HepG2 (cell line): ENCODE measurements around the gene NLRP2B. TPM values are rescaled to one million over a fixed set of nuclear protein-coding genes. Genes with fewer than 3 reads are reported as not detected.

Experiments
- CSRNP2 ChIP-seq: sonication (generic); formaldehyde crosslinking; conservative IDR thresholded peaks from 2 replicates; pipeline ENCODE4 v1.8.0; 2022; ENCODE audit warnings: low read depth, missing genetic modification reagents
- JDP2 ChIP-seq: sonication (generic); formaldehyde crosslinking; IDR thresholded peaks from 2 replicates; pipeline ENCODE4 v1.8.1; 2022; ENCODE audit warnings: missing genetic modification reagents, borderline replicate concordance
- MLLT10 ChIP-seq: sonication (generic); formaldehyde crosslinking; IDR thresholded peaks from 2 replicates; pipeline ENCODE4 v1.4.0; 2020; ENCODE audit warnings: missing genetic modification reagents
- MXD4 ChIP-seq: IDR thresholded peaks from 2 replicates; pipeline ENCODE4 v1.6.1; 2016; ENCODE audit warnings: mild to moderate bottlenecking, missing biosample characterization, missing genetic modification reagents
- NR1H2 ChIP-seq: sonication (generic); formaldehyde crosslinking; IDR thresholded peaks from 2 replicates; pipeline ENCODE4 v1.8.1; 2022; ENCODE audit warnings: low read depth, missing genetic modification reagents, borderline replicate concordance
- RXRA ChIP-seq: sonication (generic); formaldehyde crosslinking; IDR thresholded peaks from 2 replicates; pipeline ENCODE4 v1.5.1; 2020; ENCODE audit warnings: missing genetic modification reagents
- SNAPC5 ChIP-seq: sonication (generic); formaldehyde crosslinking; IDR thresholded peaks from 2 replicates; pipeline ENCODE4 v1.8.1; 2023; ENCODE audit warnings: mild to moderate bottlenecking, missing genetic modification reagents, borderline replicate concordance
- SOX13 ChIP-seq, 3 experiments: fragments of 450-650 bp in 1 of 3; sonication (generic) in 1 of 3; formaldehyde crosslinking in 1 of 3; IDR thresholded peaks in 2 of 3; conservative IDR thresholded peaks in 1 of 3; 2 replicates each; pipeline versions ENCODE4 v1.5.0 to v1.6.1; 2016 to 2020; ENCODE audit warnings: antibody characterized with exemption in 1 of 3, mild to moderate bottlenecking in 1 of 3, missing compliant biosample characterization in 1 of 3, missing genetic modification reagents in 1 of 3, moderate library complexity in 1 of 3
- SRSF4 ChIP-seq: fragments of 200-400 bp; formaldehyde crosslinking; IDR thresholded peaks from one replicate; pipeline ENCODE4 v1.6.1; 2018; ENCODE audit warnings: mild to moderate bottlenecking, low read depth, low read length, moderate library complexity; ENCODE audit not compliant: poor library complexity, severe bottlenecking
- ZBED4 ChIP-seq: sonication (generic); formaldehyde crosslinking; IDR thresholded peaks from 2 replicates; pipeline ENCODE4 v1.4.0; 2020; ENCODE audit warnings: missing genetic modification reagents, borderline replicate concordance
- ZFP1 ChIP-seq: IDR thresholded peaks from 2 replicates; pipeline ENCODE4 v1.6.1; 2016
- ZNF615 ChIP-seq: sonication (generic); formaldehyde crosslinking; IDR thresholded peaks from 2 replicates; pipeline ENCODE4 v1.5.0; 2020; ENCODE audit warnings: mild to moderate bottlenecking, missing genetic modification reagents, borderline replicate concordance
- ZNF773 ChIP-seq: sonication (generic); formaldehyde crosslinking; IDR thresholded peaks from 2 replicates; pipeline ENCODE4 v1.4.0; 2020; ENCODE audit warnings: missing genetic modification reagents, borderline replicate concordance
- polyA plus RNA-seq, 8 experiments: library from polyadenylated mRNA; depleted of rRNA in 3 of 8; stranded (reverse) in 7 of 8; unstranded in 1 of 8; fragments of >200 nt; fragmentation: Illumina TruSeq in 4 of 8; extraction: Trizol in 4 of 8; gene quantifications; 2 replicates each; pipeline versions ENCODE4 v1.2.1 to v1.2.3, GENCODE V29; 2011 to 2016; ENCODE audit warnings: low read depth in 4 of 8, missing spikeins in 1 of 8, mixed read lengths in 1 of 8; ENCODE audit not compliant: insufficient read depth in 1 of 8
- total RNA-seq, 5 experiments: library from RNA; depleted of rRNA; stranded (reverse); fragments of >200 nt; fragmentation: Illumina TruSeq; extraction: Trizol; gene quantifications; 2 replicates each; pipeline ENCODE4 v1.2.3, GENCODE V29; 2016; ENCODE audit warnings: low read depth in 1 of 5
- TF ChIP-seq, protein P1 (sequence below): sonication (generic); formaldehyde crosslinking; IDR thresholded peaks from 2 replicates; pipeline ENCODE4 v1.5.1; 2020; ENCODE audit warnings: mild to moderate bottlenecking, missing genetic modification reagents, moderate library complexity
- TF ChIP-seq, protein P2 (sequence below): sonication (generic); formaldehyde crosslinking; IDR thresholded peaks from 2 replicates; pipeline ENCODE4 v1.4.0; 2020; ENCODE audit warnings: mild to moderate bottlenecking, low read depth, missing genetic modification reagents
- TF ChIP-seq, protein P3 (sequence below): sonication (generic); formaldehyde crosslinking; conservative IDR thresholded peaks from 2 replicates; pipeline ENCODE4 v1.8.1; 2023; ENCODE audit warnings: missing genetic modification reagents

NLRP2B gene
- total and polyA plus RNA-seq, 2 of the 13 experiments (the other 11 are each of a cell fraction or from before 2014, with no cell fraction given) = not detected

- TF ChIP-seq SNAPC5 (CRISPR knock-in tag) (no peak), MXD4 (CRISPR knock-in tag) (no peak), SRSF4 (no peak), ZBED4 (CRISPR knock-in tag) (no peak), ZFP1 (CRISPR knock-in tag) (no peak), MLLT10 (CRISPR knock-in tag) (no peak), NR1H2 (CRISPR knock-in tag) (no peak), JDP2 (no peak), RXRA (CRISPR knock-in tag) (no peak), ZNF615 (no peak), CSRNP2 (no peak), SOX13 (IDR thresholded peaks at IDR 0.05) (no peak), SOX13 (CRISPR knock-in tag; conservative IDR thresholded peaks at IDR 0.05 in 1 of 2, IDR thresholded peaks at IDR 0.05 in 1 of 2) (peak in 1 of 2 experiments; percentile 76; a peak in 1 of 4 replicates), ZNF773 (CRISPR knock-in tag) (no peak)
- TF ChIP-seq, protein P1, sequence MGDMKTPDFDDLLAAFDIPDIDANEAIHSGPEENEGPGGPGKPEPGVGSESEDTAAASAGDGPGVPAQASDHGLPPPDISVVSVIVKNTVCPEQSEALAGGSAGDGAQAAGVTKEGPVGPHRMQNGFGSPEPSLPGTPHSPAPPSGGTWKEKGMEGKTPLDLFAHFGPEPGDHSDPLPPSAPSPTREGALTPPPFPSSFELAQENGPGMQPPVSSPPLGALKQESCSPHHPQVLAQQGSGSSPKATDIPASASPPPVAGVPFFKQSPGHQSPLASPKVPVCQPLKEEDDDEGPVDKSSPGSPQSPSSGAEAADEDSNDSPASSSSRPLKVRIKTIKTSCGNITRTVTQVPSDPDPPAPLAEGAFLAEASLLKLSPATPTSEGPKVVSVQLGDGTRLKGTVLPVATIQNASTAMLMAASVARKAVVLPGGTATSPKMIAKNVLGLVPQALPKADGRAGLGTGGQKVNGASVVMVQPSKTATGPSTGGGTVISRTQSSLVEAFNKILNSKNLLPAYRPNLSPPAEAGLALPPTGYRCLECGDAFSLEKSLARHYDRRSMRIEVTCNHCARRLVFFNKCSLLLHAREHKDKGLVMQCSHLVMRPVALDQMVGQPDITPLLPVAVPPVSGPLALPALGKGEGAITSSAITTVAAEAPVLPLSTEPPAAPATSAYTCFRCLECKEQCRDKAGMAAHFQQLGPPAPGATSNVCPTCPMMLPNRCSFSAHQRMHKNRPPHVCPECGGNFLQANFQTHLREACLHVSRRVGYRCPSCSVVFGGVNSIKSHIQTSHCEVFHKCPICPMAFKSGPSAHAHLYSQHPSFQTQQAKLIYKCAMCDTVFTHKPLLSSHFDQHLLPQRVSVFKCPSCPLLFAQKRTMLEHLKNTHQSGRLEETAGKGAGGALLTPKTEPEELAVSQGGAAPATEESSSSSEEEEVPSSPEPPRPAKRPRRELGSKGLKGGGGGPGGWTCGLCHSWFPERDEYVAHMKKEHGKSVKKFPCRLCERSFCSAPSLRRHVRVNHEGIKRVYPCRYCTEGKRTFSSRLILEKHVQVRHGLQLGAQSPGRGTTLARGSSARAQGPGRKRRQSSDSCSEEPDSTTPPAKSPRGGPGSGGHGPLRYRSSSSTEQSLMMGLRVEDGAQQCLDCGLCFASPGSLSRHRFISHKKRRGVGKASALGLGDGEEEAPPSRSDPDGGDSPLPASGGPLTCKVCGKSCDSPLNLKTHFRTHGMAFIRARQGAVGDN (CRISPR knock-in tag) = no peak
- TF ChIP-seq, protein P2, sequence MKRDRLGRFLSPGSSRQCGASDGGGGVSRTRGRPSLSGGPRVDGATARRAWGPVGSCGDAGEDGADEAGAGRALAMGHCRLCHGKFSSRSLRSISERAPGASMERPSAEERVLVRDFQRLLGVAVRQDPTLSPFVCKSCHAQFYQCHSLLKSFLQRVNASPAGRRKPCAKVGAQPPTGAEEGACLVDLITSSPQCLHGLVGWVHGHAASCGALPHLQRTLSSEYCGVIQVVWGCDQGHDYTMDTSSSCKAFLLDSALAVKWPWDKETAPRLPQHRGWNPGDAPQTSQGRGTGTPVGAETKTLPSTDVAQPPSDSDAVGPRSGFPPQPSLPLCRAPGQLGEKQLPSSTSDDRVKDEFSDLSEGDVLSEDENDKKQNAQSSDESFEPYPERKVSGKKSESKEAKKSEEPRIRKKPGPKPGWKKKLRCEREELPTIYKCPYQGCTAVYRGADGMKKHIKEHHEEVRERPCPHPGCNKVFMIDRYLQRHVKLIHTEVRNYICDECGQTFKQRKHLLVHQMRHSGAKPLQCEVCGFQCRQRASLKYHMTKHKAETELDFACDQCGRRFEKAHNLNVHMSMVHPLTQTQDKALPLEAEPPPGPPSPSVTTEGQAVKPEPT (CRISPR knock-in tag) = no peak
- TF ChIP-seq, protein P3, sequence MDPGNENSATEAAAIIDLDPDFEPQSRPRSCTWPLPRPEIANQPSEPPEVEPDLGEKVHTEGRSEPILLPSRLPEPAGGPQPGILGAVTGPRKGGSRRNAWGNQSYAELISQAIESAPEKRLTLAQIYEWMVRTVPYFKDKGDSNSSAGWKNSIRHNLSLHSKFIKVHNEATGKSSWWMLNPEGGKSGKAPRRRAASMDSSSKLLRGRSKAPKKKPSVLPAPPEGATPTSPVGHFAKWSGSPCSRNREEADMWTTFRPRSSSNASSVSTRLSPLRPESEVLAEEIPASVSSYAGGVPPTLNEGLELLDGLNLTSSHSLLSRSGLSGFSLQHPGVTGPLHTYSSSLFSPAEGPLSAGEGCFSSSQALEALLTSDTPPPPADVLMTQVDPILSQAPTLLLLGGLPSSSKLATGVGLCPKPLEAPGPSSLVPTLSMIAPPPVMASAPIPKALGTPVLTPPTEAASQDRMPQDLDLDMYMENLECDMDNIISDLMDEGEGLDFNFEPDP (CRISPR knock-in tag) = no peak
Measured at GRCh38 chrX:57643698-57644097, 36.4 kb downstream of the NLRP2B start (continued).
